Measurements from ENCODE around the gene HOXB8.

HOXB8 gene

DNA sequence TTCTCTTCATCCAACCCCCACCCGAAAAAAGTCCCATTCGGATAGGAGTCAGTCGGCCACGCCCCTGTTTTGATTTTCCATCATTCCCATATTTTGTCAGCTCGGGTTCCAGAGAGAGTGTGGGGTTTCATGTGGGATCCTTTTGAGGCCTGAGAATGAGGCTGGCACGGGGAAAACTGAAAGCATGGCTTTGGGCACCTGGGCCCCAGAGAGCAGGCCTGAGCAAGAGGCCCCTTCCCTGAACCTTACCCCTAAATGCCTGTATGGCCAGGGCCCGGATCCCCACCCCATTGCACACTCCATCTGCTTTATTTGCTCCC is 32.4 kb downstream of the HOXB8 start:
- no peak for DNase-seq

DNA sequence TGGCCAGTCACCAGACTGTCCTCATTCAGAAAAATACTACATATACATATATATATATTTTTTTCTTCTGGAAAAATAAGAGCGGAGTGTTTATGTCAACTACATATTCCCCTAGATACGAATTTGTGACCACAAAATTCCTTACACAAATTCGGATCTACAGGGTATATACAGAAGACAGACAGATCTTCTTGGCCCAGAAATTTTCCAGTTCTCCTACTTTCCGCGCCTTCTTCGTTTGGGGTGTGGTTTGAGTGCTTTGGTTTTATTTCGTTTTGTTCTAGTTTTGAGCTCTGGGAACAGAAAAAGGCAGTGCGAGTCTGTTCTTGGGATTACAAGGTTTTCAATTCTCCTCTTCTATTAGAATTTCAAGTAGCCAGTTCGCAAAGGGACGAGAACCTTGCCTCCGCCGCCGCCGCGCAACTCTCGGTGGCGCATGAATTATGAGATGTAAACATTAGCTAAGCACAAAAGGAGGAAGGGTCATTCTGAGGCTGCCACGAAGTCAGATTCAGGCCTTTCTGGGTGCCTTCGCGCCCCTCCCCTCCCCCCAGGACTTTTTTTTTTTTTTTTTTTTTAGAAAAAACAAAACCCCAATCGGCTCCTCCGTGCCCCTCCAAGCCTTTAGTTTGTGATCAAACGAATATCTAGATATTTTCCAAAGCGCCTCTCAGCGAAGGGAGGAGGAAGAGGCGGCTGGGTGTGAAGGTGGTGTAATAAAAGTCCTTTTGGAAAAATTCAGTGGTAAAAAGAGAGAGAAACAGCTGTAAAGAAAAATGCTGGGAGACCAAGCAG is 35.1 kb downstream of the HOXB8 start:
- no peak for DNase-seq

DNA sequence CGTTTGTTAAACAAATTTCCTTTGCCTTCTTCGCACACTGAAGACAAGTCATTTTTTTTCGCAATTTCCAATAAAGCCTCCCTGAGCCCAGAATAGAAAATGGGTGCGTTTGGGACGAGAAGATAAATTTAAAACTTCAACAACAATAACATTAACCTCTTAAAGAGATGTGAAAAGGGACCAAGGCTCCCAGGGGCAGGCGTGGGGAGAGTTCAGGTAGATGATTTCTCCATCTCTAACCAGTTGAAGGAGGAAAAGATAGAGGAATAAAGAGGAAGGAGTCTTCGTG is 35.7 kb downstream of the HOXB8 start:
- no peak for DNase-seq

DNA sequence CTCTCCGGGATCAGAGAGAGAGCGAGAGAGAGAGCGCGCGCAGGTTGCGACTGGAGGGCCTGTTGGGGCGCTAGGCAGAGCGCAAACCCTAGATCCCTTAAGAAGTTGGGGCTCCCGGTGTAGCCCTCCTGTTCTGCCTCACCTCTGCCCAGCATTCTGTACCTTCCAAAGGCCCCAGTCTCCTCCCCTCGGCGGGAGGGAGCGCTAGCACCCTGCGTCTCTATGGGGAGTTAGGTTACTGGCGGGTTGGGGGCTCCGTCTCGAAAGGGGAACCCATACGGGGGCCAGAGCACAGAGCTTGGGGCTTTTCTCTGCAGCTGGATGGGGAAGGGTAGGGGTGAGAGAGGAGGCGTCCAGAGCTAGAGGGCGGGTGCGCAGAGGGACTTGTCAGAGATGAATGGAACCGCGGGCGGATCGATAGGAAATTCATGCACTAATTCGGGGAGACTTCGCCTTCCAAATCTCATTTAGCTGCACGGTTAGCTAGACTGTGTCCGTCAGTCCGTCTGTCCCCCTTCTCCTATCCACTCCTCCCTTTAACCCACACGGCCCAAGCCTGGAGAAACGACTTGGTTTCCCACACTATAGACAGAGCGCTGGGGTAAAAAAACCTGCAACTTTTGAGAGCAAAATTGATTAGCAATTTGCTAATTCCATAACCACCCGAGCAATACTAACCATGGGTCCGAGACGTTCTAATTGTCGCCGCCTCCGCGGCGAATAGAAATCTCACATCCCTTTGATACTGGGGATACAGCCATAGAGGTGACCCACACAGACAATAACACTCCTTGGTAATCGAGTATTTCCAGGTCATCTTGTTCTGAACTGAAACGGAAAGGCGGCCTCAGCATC is 36.2 kb downstream of the HOXB8 start:
- no peak for DNase-seq

DNA sequence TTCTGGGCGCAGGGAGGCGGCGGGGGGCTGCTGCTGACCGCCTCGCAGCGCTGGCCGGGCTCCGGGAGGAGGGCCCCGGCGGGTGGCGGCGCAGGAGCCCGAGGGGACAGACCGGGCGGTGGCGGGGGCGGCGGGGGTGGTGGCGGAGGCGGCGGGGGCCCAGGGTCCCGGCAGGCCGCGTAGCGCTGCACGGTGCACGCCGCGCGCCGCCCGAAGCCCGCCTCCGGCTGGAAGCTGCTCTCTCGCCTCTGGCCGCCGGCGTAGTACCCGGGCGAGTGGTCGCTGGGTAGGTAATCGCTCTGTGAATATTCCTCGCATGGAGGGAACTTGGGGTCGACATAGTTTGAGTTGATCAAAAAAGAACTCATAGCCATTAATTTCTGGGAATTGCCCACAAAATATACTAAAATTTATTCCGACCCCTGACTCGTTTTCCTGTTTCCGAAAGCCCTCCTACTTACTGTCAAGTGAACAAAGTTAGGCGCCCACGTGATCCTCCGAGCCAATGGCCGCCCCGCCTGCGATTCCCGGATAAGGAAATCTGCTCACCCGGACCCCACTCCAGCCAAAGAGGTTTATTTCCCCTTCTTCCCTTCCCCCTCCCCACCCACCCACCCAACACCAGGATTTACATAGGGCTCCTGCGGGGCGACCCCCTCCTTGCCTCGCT is 37.0 kb downstream of the HOXB8 start, which contains the start of gene HOXB4:
Gene HOXB4 (minus strand): TSS at position 405 of the 670 bp plus-strand sequence. CDS start 31 bp downstream, at position 374.
- DNase-seq: peak; percentile 47 to 57

DNA sequence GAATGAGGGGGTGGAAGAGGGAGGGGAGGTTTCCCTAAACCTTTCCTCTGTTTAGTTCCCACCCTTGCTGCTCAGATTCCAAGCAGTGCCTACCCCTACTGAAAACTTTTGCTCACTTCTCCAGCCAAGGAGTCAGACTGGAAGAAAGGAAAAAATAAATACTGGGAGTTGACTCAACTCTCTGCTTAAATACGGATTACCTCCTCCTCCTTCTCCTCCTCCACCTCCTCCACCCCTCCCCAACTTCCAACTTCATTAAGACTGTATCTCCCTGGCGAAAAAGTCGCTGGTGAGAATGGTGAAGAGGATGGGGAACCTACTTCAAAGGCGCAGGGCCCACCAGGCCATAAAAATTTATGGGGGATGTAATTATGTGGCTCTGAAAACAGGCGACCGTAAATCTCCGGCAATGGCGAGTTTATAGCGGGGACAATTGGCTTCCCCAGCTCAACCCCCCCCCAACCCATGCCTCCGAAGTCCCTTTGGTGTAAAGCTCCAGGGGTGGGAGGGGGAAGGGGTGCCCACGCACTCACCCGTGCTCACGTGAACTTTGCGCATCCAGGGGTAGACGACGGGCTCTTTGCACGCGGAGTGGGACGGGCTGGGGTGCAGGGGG is 37.7 kb downstream of the HOXB8 start:
- no peak for DNase-seq

DNA sequence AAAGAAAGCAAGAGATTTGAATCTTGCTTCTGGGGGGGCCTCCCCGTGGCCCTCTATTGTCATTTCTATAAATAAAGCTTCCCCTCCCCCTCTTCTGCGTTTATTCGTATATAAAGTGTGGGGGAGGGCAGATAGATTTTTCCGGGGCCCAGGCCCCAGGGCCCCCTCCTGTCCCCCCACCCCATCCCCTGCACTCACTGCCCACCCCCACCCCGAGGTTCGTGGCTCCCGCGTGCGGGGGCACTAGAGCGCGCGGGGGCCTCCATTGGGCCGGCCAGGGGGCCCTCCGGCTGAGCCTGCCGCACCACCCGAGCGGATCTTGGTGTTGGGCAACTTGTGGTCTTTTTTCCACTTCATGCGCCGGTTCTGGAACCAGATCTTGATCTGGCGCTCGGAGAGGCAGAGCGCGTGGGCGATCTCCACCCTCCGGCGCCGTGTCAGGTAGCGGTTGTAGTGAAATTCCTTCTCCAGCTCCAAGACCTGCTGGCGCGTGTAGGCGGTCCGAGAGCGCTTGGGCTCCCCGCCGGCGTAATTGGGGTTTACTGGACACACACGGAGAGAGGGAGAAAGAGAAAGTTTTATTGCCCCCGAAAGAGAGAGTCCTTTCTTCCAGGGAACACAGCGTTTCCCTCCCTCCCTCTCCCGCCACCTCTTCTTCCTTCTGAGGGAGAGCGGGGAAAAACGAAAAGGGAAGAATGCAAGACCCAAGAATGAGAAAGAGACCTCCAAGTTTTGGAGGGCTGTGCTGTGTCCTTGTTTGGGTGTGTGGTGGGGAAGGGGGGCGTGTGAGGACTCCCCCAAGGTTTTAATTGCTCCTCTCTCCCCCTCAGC is 38.4 kb downstream of the HOXB8 start:
- no peak for DNase-seq

DNA sequence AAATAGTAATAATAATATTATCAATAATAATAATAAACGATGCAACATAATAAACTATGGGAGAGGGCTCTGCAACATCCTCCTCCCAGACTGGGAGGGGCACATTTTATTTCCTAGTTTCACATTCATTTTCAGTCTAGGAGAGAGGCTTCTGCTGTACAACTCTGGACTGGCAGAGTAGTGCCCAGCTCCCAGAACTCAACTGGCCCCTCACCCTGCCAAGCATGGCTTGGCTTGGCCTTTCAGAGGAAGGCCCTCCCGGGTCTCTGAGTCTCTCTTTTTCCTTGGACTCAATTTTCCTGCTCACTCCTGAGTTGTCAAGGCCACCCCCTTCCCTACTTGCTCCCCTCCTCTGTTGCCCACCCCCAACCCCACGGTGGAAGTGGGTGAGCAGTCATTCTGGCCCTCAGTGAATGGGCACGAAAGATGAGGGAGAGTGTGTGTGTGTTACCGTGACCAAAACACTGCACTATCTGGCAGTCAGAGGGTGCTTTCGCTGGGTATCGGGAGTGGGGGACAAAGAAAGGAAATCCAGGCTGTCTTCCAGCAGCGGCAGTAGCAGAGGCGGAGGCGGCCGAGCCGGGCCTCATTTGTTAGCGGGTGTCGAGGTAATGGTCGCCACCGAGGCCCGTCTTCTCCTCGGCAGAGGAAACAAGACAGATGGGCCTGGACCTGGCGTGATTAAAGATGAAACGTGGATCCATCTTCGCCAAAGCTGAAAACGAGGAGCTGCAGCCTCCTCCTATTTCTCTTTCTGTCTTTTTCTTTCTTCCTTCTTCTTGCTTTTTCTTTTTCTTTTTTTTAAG is 39.2 kb downstream of the HOXB8 start:
- no peak for DNase-seq

DNA sequence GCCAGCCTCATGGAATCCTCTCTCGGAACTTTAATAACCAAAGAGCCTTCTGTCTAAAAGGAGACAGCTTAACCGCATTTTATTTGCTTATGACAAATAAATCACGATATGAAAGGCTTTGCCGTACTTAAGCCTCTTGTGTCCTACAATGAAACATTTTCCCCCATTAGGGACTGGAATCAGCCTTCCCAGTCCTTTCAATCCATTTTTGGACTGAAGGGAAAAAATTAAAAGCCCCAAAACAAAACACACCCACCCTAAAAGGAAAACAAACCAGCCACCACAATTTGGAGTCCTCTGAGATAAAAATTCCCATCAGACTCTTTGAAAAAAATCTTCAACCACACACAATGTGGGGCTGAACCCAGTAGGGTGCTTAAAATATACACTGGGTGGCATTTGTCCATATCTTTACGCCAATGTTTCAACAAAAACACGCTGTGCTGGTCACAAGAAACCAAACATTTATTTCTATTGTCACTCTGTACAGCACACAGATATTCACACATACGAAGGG is 40.0 kb downstream of the HOXB8 start:
- DNase-seq: no peak

DNA sequence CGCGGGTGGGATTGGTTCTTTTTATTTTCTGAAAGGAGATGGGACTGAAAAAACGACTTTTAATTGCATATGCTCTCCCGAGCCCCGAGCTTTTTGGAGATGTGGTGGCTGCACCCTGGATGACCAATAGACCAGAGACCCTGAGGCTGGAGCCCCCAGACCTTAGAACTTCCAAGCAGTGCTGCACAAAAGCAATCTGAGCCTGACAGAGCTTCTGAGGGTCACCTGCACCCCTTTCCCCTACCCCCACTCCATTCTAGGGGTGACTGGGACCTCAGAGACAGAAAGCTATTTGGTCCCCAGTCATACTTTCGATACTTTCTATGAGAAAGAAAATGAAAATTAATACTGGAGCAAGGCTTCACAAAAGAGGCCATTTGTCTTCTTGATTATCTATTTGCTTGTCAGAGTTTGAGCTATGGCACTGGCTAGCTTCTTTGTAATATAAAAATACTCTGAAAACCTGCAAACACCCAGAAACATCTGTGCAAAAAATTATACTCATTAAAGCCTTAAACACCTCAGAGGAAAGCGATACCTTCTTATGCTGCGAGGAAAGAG is 40.5 kb downstream of the HOXB8 start:
- no peak for DNase-seq

DNA sequence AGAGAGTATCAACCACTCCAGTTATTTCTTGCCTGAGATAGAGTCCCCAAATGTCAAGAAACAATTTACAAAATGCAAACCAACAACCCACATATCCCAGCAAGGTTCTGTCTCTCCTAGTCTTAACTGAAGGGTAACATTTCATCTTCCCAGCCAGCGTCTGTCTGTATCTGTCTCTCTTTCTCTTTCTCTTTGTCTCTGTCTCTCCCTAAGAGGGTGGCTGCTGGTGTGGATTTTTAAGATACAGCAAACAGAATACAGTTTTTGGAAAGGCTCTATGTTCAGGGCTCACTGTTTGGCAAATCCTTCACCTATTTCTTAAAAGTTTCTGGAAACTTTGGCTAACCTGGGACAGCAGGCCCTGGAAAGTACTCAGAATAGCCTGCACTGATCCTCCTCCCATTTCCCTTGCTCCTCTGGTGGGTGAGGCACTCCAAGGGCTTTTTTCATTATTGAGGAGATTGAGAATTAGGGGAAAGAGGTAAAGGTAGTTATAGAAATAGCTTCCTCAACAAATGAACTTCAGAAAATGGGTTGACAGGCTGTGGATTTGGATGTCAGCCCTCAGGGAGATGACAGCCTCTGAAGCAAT is 43.2 kb downstream of the HOXB8 start:
- no peak for DNase-seq

DNA sequence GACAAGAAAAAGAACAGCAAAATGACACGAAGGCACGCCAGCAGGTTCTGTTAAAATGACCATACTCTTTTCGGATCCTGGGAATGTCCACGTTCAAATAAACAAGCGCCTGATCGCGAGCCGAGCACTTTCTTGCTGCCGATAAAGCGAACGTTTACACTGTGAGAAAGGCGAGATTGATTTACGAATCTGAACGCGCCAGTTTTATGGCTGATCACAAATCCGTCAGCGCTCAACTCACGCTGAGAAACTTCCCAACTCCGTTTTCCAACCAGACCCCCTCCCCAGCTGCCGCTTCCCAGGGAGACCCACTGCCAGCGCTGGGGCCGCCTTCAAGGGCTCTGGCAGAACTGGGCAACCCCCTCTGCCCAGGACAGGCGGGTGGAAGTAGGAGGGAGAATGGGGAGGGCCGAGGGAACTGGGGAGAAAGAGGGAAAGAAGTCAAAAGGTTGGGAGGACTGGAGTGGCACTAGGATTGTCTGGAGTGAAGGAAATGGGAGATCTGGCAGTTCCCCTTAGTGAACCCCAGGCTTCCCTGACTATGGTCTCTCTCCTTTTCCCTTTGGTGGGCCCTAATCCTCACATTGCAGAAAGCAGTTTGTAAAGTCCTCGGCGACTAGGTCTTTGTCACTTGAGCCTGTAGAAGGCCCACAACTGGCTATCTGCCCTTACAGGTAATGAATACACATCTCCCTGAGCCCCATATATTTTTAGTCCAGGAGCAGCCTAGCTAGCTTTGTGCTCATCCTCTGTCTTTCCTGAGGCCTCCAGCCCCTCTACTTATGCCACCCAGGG is 43.9 kb downstream of the HOXB8 start:
- no peak for DNase-seq

DNA sequence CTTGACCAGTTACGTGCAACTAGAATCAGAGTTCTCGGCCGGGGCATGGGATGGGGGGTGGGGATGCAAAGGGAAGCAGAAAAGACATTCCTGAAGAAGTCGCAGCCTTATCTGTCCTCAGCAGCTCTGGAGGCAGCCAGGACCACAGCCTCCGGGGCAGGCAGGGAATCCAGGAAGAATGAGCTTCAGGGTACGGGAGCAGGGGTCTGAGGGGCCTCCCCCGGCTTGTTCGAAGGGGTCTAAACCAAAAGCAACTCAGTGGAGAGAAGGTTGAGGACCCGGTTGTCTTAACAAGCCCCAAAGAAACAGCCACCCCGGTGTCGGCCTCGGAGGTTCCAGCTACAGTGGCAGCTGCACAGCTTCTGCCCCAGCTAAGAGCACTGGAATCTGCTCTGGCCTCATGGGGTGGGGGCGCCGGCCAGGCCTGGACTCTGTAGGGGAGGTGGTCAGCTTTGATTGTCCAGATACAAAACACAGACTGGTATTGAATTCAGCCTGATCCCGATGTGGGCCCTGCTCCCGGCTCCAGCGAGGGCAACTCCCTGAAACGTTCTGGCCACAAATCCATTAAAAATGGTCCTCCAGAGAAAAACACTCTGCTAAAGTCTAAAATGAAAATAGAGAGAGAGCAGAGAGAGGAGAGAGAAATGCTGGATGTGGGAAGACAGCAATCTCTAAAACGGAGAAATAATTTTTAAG is 44.6 kb downstream of the HOXB8 start:
- DNase-seq: no peak

DNA sequence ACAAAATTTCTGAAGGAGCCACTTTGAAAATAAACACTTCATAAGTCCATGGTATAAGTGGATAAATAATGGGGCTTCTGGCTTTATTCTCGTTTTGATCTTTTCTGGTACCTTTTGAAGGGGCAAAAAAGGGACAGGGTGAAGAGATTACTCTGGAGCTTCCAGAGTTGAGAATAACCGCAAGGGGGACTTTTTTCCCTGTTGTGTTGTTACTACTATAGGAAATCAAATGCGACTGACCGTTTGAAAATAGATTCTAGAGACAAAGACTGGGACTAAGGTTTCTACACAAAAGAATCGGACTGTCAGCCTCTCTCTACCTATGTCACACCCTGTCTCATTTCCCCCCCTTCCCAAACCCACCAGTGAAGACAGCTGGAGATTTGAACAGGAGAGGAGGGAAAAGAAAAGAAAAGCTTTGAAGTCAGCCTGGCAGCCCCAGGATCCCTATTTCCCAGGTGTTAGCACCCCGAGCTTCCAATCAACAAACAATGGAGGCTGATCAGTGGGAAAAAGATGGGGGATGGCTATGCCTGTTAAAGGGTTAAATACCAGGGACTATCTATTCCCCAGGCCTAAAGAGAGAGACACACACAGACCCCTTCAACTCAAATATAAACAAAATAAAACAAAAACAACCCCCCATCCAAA is 45.3 kb downstream of the HOXB8 start:
- DNase-seq: no peak

DNA sequence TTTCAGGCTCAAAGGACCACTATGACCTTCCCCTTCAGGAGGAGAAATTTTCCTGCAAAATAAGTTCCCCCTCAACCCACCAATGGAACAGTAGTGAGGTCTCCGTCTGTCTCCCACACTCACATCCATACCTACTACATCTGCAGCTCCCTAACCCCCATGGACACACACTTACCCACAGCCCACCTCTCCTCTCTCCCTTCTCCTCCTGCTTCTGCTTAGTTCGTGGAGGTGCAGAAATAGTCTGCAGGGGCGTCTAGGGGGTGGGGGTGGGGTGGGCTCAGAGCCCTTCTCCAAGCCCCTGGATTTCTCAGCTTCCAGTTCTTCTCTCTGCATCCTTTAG is 45.9 kb downstream of the HOXB8 start:
- no peak for DNase-seq

DNA sequence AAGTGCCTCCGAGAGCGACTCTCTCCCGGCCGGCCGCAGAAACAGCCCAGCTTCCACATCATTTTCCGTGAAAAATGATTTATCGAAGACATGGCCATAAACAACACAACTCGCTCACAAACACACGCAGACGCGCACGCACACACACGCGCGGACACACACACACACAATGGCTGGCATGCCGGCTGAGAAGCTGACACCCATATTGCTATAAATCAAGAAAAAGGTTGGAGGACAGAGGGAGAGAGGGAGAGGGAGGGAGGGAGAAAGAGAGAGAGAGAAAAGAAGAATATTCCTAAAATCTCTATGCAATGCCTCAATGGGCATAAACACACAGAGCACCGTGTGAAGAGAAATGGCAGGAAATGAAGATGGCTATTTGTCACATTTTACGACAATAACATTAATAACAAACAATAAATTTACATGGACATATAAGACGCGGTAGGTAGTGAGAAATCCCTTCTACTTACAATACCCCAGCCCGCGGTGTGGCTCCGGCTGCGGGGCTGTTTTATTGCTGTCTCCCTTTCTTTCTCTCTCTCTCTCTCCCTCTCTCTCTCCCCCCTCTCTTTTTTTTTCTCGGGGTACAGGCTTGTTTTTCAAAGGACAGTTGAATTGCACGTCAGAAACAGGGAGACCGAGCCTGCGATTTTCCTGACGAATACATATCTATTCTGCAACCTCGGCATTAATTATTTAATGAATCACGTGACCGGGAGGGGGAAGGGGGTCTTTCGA is 46.4 kb downstream of the HOXB8 start:
- no peak for DNase-seq

DNA sequence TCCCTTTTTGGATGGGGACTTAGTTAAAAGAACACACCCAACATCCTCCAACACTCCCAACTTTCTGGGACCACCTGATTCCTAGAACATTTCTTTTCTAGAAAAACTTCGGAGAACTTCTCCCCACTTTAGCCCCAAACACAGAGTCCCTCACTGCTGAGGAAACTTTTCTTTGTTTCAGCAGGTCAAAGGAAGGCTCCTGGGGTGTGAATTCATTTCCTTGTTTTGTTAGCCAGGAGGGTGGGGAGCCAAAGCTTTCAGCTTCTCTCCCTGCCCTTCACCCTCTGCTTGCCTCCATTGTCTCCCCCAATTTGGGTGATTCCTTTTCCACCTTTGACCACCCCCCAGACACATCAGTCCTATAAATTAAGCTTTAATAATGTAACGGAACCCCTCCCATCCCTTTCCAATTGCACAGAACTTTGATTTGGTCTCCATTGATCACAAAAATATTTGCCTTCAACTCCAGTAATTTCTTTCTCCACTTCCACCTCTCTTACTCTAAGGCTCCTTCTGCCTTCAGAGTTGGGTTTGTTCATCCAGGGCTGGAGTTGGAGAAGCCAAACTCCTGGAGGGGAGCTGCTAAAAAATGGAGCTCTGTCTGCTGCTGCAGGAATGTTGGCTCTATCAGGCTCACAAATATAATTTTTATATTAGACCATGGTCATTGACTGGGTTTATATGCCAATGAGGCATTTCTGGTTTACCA is 47.3 kb downstream of the HOXB8 start:
- no peak for DNase-seq
